H1 (cell line): ENCODE results near the gene MILR1. TPM values are rescaled to one million over a fixed set of nuclear protein-coding genes. Genes with fewer than 3 reads are reported as not detected.

ENCODE experiments used
- CTCF ChIA-PET: fragments of 300-600 bp; sonication (Branson Sonifier 250); formaldehyde crosslinking; loops from one replicate; lab custom pipeline; 2021; ENCODE audit not compliant: partially characterized antibody; lab: Charles Lee
- POLR2A ChIA-PET: fragments of 300-600 bp; sonication (Branson Sonifier 250); formaldehyde crosslinking; loops from one replicate; lab custom pipeline; 2021; ENCODE audit warnings: inconsistent platforms; ENCODE audit not compliant: partially characterized antibody; lab: Charles Lee
- DNase-seq, 2 experiments: peaks; one replicate each; pipeline versions ENCODE4 v3.0.0 to v3.0.0-alpha.2; 2010 to 2022; ENCODE audit warnings: low spot score in 2 of 2, low read depth in 1 of 2, mixed read lengths in 1 of 2
- FAIRE-seq: peaks from 2 replicates; lab custom pipeline; 2011; peaks lifted over from hg19 to GRCh38; lab: Jason Lieb, UNC
- H2AFZ ChIP-seq: 2 replicates; pipeline ENCODE4 v1.8.1; 2012; ENCODE audit warnings: low read length, inconsistent platforms
- H2AK5ac ChIP-seq: 2 replicates; pipeline ENCODE4 v1.6.1; 2013; ENCODE audit warnings: low read depth, low read length
- H2BK120ac ChIP-seq: replicated peaks from 2 replicates; pipeline ENCODE3; 2013; ENCODE audit warnings: low read depth, low read length, inconsistent platforms
- H2BK12ac ChIP-seq: 2 replicates; pipeline ENCODE4 v1.6.1; 2013; ENCODE audit warnings: low read depth, low read length
- H2BK15ac ChIP-seq: 2 replicates; pipeline ENCODE4 v1.6.1; 2013; ENCODE audit warnings: low read length
- H2BK20ac ChIP-seq: 2 replicates; pipeline ENCODE4 v1.6.1; 2013; ENCODE audit warnings: low read length
- H2BK5ac ChIP-seq: 2 replicates; pipeline ENCODE4 v1.6.1; 2013; ENCODE audit warnings: low read depth, low read length
- H3K14ac ChIP-seq: 2 replicates; pipeline ENCODE4 v1.6.1; 2013; ENCODE audit warnings: inconsistent platforms; ENCODE audit not compliant: insufficient read length
- H3K18ac ChIP-seq: 2 replicates; pipeline ENCODE4 v1.6.1; 2013; ENCODE audit warnings: low read length; ENCODE audit errors: extremely low read depth
- H3K23ac ChIP-seq: 2 replicates; pipeline ENCODE4 v1.6.1; 2013; ENCODE audit warnings: inconsistent platforms; ENCODE audit not compliant: insufficient read length
- H3K23me2 ChIP-seq: 2 replicates; pipeline ENCODE4 v1.6.1; 2013; ENCODE audit warnings: low read depth, low read length
- H3K27ac ChIP-seq: 2 replicates; pipeline ENCODE4 v1.6.1; 2011; ENCODE audit warnings: low read depth, low read length, inconsistent platforms
- H3K27me3 ChIP-seq, 4 experiments: replicated peaks in 1 of 4; 1 replicate in 1 of 4; 2 replicates in 3 of 4; pipeline versions ENCODE4 v1.6.1 to v1.8.1; 2011 to 2013; ENCODE audit warnings: low read length in 3 of 4, mild to moderate bottlenecking in 3 of 4, inconsistent platforms in 2 of 4, mixed read lengths in 2 of 4, moderate library complexity in 1 of 4; ENCODE audit not compliant: control insufficient read depth in 3 of 4, insufficient read depth in 3 of 4; ENCODE audit errors: extremely low read depth in 1 of 4
- H3K36me3 ChIP-seq, 4 experiments: 2 replicates each; pipeline versions ENCODE4 v1.6.1 to v1.8.1; 2011 to 2013; ENCODE audit warnings: mild to moderate bottlenecking in 4 of 4, low read length in 3 of 4, moderate library complexity in 2 of 4, control low read depth in 1 of 4, inconsistent platforms in 1 of 4; ENCODE audit not compliant: insufficient read depth in 4 of 4, control insufficient read depth in 2 of 4
- H3K4ac ChIP-seq: replicated peaks from 2 replicates; pipeline ENCODE3; 2013; ENCODE audit warnings: low read length, low read depth, mixed read lengths, inconsistent platforms; ENCODE audit not compliant: insufficient read length
- H3K4me1 ChIP-seq, 4 experiments: replicated peaks in 1 of 4; 1 replicate in 1 of 4; 2 replicates in 3 of 4; pipeline versions ENCODE4 v1.6.1 to v1.8.1; 2011 to 2013; ENCODE audit warnings: low read length in 3 of 4, inconsistent platforms in 2 of 4, mixed read lengths in 1 of 4; ENCODE audit not compliant: insufficient read depth in 4 of 4, control insufficient read depth in 3 of 4
- H3K4me2 ChIP-seq, 2 experiments: 2 replicates each; pipeline versions ENCODE4 v1.6.1 to v1.8.1; 2011 to 2013; ENCODE audit warnings: low read depth in 2 of 2, low read length in 2 of 2, control low read depth in 1 of 2, inconsistent platforms in 1 of 2, mild to moderate bottlenecking in 1 of 2; ENCODE audit not compliant: insufficient read depth in 1 of 2
- H3K4me3 ChIP-seq, 4 experiments: fragments of 200-600, 300-600 bp in 1 of 4; sonication (generic), shearing (Covaris generic), sonication (Bioruptor Twin) in 1 of 4; 2 replicates each; pipeline versions ENCODE4 v1.5.1 to v1.8.1; 2011 to 2016; ENCODE audit warnings: low read length in 4 of 4, low read depth in 3 of 4, control low read depth in 2 of 4, inconsistent platforms in 2 of 4, mild to moderate bottlenecking in 2 of 4, mixed read lengths in 1 of 4, moderate library complexity in 1 of 4; ENCODE audit not compliant: insufficient read depth in 2 of 4; ENCODE audit errors: extremely low read depth in 1 of 4
- H3K56ac ChIP-seq: replicated peaks from 2 replicates; pipeline ENCODE3; 2013; ENCODE audit warnings: low read depth, mild to moderate bottlenecking, mixed read lengths, low read length, inconsistent platforms; ENCODE audit not compliant: insufficient read length
- H3K79me1 ChIP-seq: 2 replicates; pipeline ENCODE4 v1.6.1; 2013; ENCODE audit warnings: low read depth, low read length, control low read depth
- H3K79me2 ChIP-seq, 2 experiments: 2 replicates each; pipeline versions ENCODE4 v1.6.1 to v1.8.1; 2012 to 2013; ENCODE audit warnings: low read length in 2 of 2, mild to moderate bottlenecking in 2 of 2, inconsistent platforms in 1 of 2; ENCODE audit not compliant: insufficient read depth in 2 of 2, control insufficient read depth in 1 of 2
- H3K9ac ChIP-seq, 4 experiments: replicated peaks in 1 of 4; 1 replicate in 1 of 4; 2 replicates in 3 of 4; pipeline versions ENCODE4 v1.6.1 to v1.8.1; 2011 to 2013; ENCODE audit warnings: low read depth in 3 of 4, low read length in 3 of 4, control low read depth in 2 of 4, mild to moderate bottlenecking in 2 of 4, moderate library complexity in 2 of 4, inconsistent platforms in 1 of 4; ENCODE audit errors: extremely low read depth in 1 of 4
- H3K9me3 ChIP-seq, 2 experiments: 2 replicates each; pipeline versions ENCODE4 v1.6.1 to v1.8.1; 2012 to 2013; ENCODE audit warnings: mild to moderate bottlenecking in 2 of 2, moderate library complexity in 2 of 2, control low read depth in 1 of 2, inconsistent platforms in 1 of 2, low read depth in 1 of 2, low read length in 1 of 2, mixed read lengths in 1 of 2; ENCODE audit not compliant: insufficient read depth in 2 of 2
- H4K20me1 ChIP-seq, 2 experiments: replicated peaks in 1 of 2; 2 replicates each; pipeline versions ENCODE3 to v1.8.1; 2011 to 2013; ENCODE audit warnings: inconsistent platforms in 2 of 2, low read length in 2 of 2, mild to moderate bottlenecking in 1 of 2; ENCODE audit not compliant: insufficient read depth in 2 of 2, control insufficient read depth in 1 of 2
- H4K5ac ChIP-seq: 2 replicates; pipeline ENCODE4 v1.6.1; 2013; ENCODE audit warnings: low read length, low read depth, mixed read lengths, inconsistent platforms; ENCODE audit not compliant: insufficient read length
- H4K8ac ChIP-seq: 2 replicates; pipeline ENCODE4 v1.8.0; 2013; ENCODE audit warnings: mild to moderate bottlenecking, moderate library complexity, low read length, inconsistent platforms; ENCODE audit not compliant: insufficient read depth; ENCODE audit errors: extremely low read depth
- H4K91ac ChIP-seq: replicated peaks from 2 replicates; pipeline ENCODE3; 2013; ENCODE audit warnings: low read length, mixed read lengths, inconsistent platforms; ENCODE audit not compliant: insufficient read length
- WGBS, 2 experiments: shearing (Covaris generic) in 1 of 2; methylation state at CpG; one replicate each; pipeline versions ENCODE4 v1.1.6 to v1.1.7; 2013 to 2015; ENCODE audit warnings: low lambda C conversion rate in 2 of 2, mixed read lengths in 2 of 2, inconsistent platforms in 1 of 2, low coverage in 1 of 2, missing lambda C conversion rate in 1 of 2; ENCODE audit not compliant: insufficient replicate concordance in 2 of 2, insufficient coverage in 1 of 2, insufficient read length in 1 of 2; ENCODE audit errors: extremely low coverage in 1 of 2, missing lambda C conversion rate in 1 of 2; 5-methylcytosine and 5-hydroxymethylcytosine counted together
- polyA plus RNA-seq, 7 experiments: library from polyadenylated mRNA; depleted of rRNA in 3 of 7; stranded (reverse) in 5 of 7; unstranded in 2 of 7; fragments of >200 nt in 5 of 7; fragments of 200-250 nt in 2 of 7; gene quantifications; 1 replicate in 5 of 7; 2 replicates in 1 of 7; 4 replicates in 1 of 7; pipeline versions ENCODE4 v1.2.1 to v1.2.3, GENCODE V29; 2011 to 2013; ENCODE audit warnings: missing spikeins in 2 of 7, mixed read lengths in 2 of 7
- total RNA-seq: library from RNA; stranded (reverse); fragmentation: NEBNext Ultra II Directional; extraction: Animal tissue kit (Norgen Biotek cat#: 25700); gene quantifications from 2 replicates; pipeline ENCODE4 v1.2.1, GENCODE V29; 2021

MILR1 gene
- total and polyA plus RNA-seq, 2 of the 8 experiments (the other 6 are each of a cell fraction or from before 2014, with no cell fraction given), result not detected

DNA sequence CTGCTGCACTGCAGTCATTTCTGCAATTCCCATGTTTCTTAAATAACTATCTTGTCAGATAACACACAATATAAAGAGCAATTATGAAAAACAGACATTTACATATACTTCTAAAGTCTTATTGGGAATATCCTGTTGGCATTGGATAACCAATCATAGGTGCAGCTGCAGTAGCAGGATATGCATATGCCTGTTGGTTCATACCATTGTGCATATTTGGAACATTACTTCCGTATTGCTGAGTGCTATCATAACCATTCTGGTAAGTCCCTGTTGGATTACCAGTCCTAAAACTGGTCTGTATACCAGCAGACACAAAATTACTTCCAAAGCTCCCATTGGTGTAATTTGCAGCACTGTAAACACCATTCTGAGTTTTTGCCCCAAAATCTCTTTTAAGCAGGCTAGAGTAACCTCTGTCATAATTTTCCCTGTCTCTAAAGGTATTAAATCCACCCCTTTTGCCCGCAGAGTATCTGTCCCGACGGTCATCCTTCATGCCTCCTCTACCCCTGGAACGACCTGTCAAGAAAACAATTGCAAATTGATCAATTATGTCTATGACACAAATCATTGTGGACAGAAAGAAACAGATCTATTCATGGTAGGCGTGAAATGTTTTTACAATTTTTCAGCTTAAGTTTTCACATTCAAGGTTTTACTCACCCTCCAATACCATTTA, 51.0 kb downstream of the MILR1 start:
- H2BK15ac ChIP-seq, result no peak overlapping the region
- no peak for FAIRE-seq
- H3K27ac ChIP-seq, result no peak overlapping the region
- no peak overlapping the region for H3K4me3 ChIP-seq
- H4K8ac ChIP-seq, result no peak overlapping the region; the same call in 1 of the 2 replicates
- H3K56ac ChIP-seq, result no peak overlapping the region
- H4K20me1 ChIP-seq, result peaks cover 14 to 21% of the 10 kb centered on the region in 2 experiments
- H2BK120ac ChIP-seq, result no peak overlapping the region
- H2AK5ac ChIP-seq, result no peak overlapping the region
- H4K5ac ChIP-seq, result no peak overlapping the region
- CTCF ChIA-PET, result interaction anchor here (0.6 kb wide), 1 partner anchor 54 kb away, joined by 3 read pairs; no protein-coding TSS in a partner anchor
- H2BK20ac ChIP-seq, result no peak overlapping the region
- no peak for DNase-seq
- no peak overlapping the region for H3K18ac ChIP-seq
- no peak overlapping the region for H3K4ac ChIP-seq
- no peak overlapping the region for H3K23ac ChIP-seq
- H3K79me2 ChIP-seq, result peaks cover 16 to 66% of the 10 kb centered on the region in 2 experiments
- peaks cover 0 to 7% (median 4%) of the 10 kb centered on the region in 4 experiments; a peak in 5 of 7 replicates for H3K4me1 ChIP-seq
- H3K79me1 ChIP-seq, result peaks cover 6% of the 10 kb centered on the region
- no peak overlapping the region for H4K91ac ChIP-seq
- H3K14ac ChIP-seq, result peak overlapping the region; percentile 18
- no peak overlapping the region for H2BK5ac ChIP-seq
- no peak overlapping the region; a peak in 1 of 7 replicates for H3K9ac ChIP-seq
- H3K9me3 ChIP-seq, result no peaks in the 10 kb centered on the region
- no peaks in the 10 kb centered on the region for H3K27me3 ChIP-seq
- 90% methylated on average over 6 of the region's 6 CpGs; no CpG with 5 or more reads in 1 of the 2 experiments for WGBS, 2 experiments
- peaks cover 47 to 73% (median 55%) of the 10 kb centered on the region in 4 experiments for H3K36me3 ChIP-seq
- H3K23me2 ChIP-seq, result peaks cover 6% of the 10 kb centered on the region
- no peak overlapping the region; a peak in 1 of 4 replicates for H3K4me2 ChIP-seq
- H2BK12ac ChIP-seq, result no peak overlapping the region
- H2AFZ ChIP-seq, result no peak overlapping the region
- POLR2A ChIA-PET, result interaction anchor here (1.1 to 11.8 kb wide), 12 partner anchors 5 to 242 kb away, joined by 3 to 320 read pairs (median 6); partner anchors contain the start of genes CEP95 and DDX5
